ENCODE measurements around the gene SH3BGR.

The SH3BGR gene

GRCh38 chr21:39552856-39553255 lies 101.1 kb downstream of the SH3BGR start:
- no peak for DNase-seq (ENCODE audit: low read depth)

- DNase-seq (ENCODE audit: low read depth): no peak
These were observed 101.6 kb downstream of the SH3BGR start for GRCh38 chr21:39553331-39553730.

- DNase-seq (ENCODE audit: low read depth): no peak
These were observed 104.3 kb downstream of the SH3BGR start for GRCh38 chr21:39555911-39556590.

- DNase-seq (ENCODE audit: low read depth): no peak
These were observed 107.7 kb downstream of the SH3BGR start for GRCh38 chr21:39559511-39559910.

GRCh38 chr21:39561140-39561539 lies 109.4 kb downstream of the SH3BGR start:
- no peak for DNase-seq (ENCODE audit: low read depth)

GRCh38 chr21:39562791-39563770 lies 111.3 kb downstream of the SH3BGR start:
- DNase-seq (ENCODE audit: low read depth): no peak

GRCh38 chr21:39564200-39564599 lies 112.4 kb downstream of the SH3BGR start:
- no peak for DNase-seq (ENCODE audit: low read depth)
